ENCODE measurements around the gene ADGRF3.
"Not testable (repeated sequence)": the region's sequence is repeated elsewhere in the genome, so short reads cannot be mapped to it uniquely, and the experiment has no call there.

The ADGRF3 gene

GRCh38 chr2:26274058-26274613, 72.5 kb downstream of the ADGRF3 start:
- no peak for DNase-seq (ENCODE audit: low read depth)

- no peak for DNase-seq (ENCODE audit: low read depth)
Measured at GRCh38 chr2:26273501-26273900, 73.1 kb downstream of the ADGRF3 start.

- DNase-seq (ENCODE audit: low read depth) = no peak
Measured at GRCh38 chr2:26270373-26270772, 76.2 kb downstream of the ADGRF3 start.

GRCh38 chr2:26269571-26270158, 76.9 kb downstream of the ADGRF3 start:
- DNase-seq (ENCODE audit: low read depth) = no peak

GRCh38 chr2:26268670-26269385, 77.8 kb downstream of the ADGRF3 start:
- not testable (repeated sequence) for DNase-seq (ENCODE audit: low read depth)

- no peak for DNase-seq (ENCODE audit: low read depth)
Measured at GRCh38 chr2:26268213-26268612, 78.4 kb downstream of the ADGRF3 start.

- DNase-seq (ENCODE audit: low read depth) = not testable (repeated sequence)
Measured at GRCh38 chr2:26258836-26259235, 87.8 kb downstream of the ADGRF3 start.

Data from stimulated activated CD8-positive, alpha-beta memory T cell treated with anti-CD3 and anti-CD28 coated beads, Interleukin-15, amount 100 ng/mL, for 24 hours (primary cell).